DND-41 (cell line): ENCODE results near the gene FAT3.

Experiments
- ATAC-seq: fragments of 200-7000 bp; cut with Tn5 transposase; 3 replicates; pipeline ENCODE4 v1.9.1; 2021; ENCODE audit warnings: low read depth; ENCODE audit not compliant: insufficient read depth
- DNase-seq: peaks from one replicate; pipeline ENCODE4 v3.0.0-alpha.2; 2020
- H2AFZ ChIP-seq: 2 replicates; pipeline ENCODE4 v1.6.0; 2012; ENCODE audit warnings: low read depth, low read length
- H3K27ac ChIP-seq: 2 replicates; pipeline ENCODE4 v1.5.1; 2012; ENCODE audit warnings: low read length, inconsistent platforms
- H3K27me3 ChIP-seq: fragments of 200-600 bp; sonication (generic); 2 replicates; pipeline ENCODE4 v1.6.0; 2012; ENCODE audit warnings: low read length, mild to moderate bottlenecking, inconsistent platforms; ENCODE audit not compliant: insufficient read depth, poor library complexity
- H3K36me3 ChIP-seq: 2 replicates; pipeline ENCODE4 v1.5.1; 2012; ENCODE audit warnings: low read length, inconsistent platforms; ENCODE audit not compliant: insufficient read depth
- H3K4me1 ChIP-seq: 2 replicates; pipeline ENCODE4 v1.5.1; 2012; ENCODE audit warnings: mild to moderate bottlenecking, low read length; ENCODE audit not compliant: insufficient read depth
- H3K4me2 ChIP-seq: 2 replicates; pipeline ENCODE4 v1.6.0; 2012; ENCODE audit warnings: mild to moderate bottlenecking, moderate library complexity, low read length, inconsistent platforms; ENCODE audit not compliant: insufficient read depth
- H3K4me3 ChIP-seq, 2 experiments: fragments of 200-600 bp in 1 of 2; shearing (Covaris generic) in 1 of 2; 2 replicates each; pipeline ENCODE4 v1.5.1; 2012 to 2016; ENCODE audit warnings: inconsistent platforms in 2 of 2, low read length in 2 of 2, mild to moderate bottlenecking in 2 of 2, low read depth in 1 of 2, moderate library complexity in 1 of 2
- H3K79me2 ChIP-seq: 2 replicates; pipeline ENCODE4 v1.6.0; 2012; ENCODE audit warnings: low read length, inconsistent platforms; ENCODE audit not compliant: insufficient read depth
- H3K9ac ChIP-seq: 2 replicates; pipeline ENCODE4 v1.6.0; 2012; ENCODE audit warnings: low read depth, mild to moderate bottlenecking, inconsistent platforms, low read length, moderate library complexity
- H3K9me3 ChIP-seq: 2 replicates; pipeline ENCODE4 v1.5.1; 2012; ENCODE audit warnings: low read length, moderate library complexity, mild to moderate bottlenecking, inconsistent platforms; ENCODE audit not compliant: insufficient read depth, severe bottlenecking
- H4K20me1 ChIP-seq: 2 replicates; pipeline ENCODE4 v1.6.0; 2012; ENCODE audit warnings: low read length; ENCODE audit not compliant: insufficient read depth
- EZH2 ChIP-seq: IDR thresholded peaks from 3 replicates; pipeline ENCODE4 v1.6.1; 2012; ENCODE audit warnings: borderline replicate concordance, low read depth, mild to moderate bottlenecking, moderate library complexity, low read length, inconsistent platforms; ENCODE audit not compliant: severe bottlenecking
- TF ChIP-seq, protein P1 (sequence below): IDR thresholded peaks from 2 replicates; pipeline ENCODE4 v1.5.1; 2012; ENCODE audit warnings: borderline replicate concordance, low read length, moderate library complexity, mild to moderate bottlenecking; ENCODE audit not compliant: poor library complexity, severe bottlenecking; ENCODE audit errors: extremely low read depth

Gene FAT3

DNA sequence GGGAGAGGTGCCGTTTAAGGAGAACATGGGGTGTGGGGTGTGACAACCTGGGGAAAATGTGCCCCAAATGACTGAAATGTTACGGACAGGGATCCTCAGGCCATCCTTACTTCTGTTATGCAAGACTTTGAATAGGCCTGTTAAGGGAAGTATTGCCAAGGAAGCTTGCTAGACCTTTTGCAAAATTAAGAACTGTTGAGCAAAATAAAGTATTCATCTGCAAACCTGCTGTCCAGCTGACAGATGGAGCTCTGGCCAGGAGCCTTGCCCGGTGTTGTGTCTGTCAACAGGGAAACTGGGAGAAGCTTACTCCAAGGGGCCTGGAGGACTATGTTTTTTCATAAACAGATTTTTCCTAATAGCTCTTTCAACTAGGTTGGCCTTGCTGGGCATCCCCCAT, 48.0 kb downstream of the FAT3 start:
- no peaks in the 10 kb centered on the region for H4K20me1 ChIP-seq
- H3K4me2 ChIP-seq, result no peak overlapping the region
- no peaks in the 10 kb centered on the region for H3K36me3 ChIP-seq
- TF ChIP-seq EZH2, result no peak
- TF ChIP-seq, protein P1, sequence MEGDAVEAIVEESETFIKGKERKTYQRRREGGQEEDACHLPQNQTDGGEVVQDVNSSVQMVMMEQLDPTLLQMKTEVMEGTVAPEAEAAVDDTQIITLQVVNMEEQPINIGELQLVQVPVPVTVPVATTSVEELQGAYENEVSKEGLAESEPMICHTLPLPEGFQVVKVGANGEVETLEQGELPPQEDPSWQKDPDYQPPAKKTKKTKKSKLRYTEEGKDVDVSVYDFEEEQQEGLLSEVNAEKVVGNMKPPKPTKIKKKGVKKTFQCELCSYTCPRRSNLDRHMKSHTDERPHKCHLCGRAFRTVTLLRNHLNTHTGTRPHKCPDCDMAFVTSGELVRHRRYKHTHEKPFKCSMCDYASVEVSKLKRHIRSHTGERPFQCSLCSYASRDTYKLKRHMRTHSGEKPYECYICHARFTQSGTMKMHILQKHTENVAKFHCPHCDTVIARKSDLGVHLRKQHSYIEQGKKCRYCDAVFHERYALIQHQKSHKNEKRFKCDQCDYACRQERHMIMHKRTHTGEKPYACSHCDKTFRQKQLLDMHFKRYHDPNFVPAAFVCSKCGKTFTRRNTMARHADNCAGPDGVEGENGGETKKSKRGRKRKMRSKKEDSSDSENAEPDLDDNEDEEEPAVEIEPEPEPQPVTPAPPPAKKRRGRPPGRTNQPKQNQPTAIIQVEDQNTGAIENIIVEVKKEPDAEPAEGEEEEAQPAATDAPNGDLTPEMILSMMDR, result no peak
- H3K4me1 ChIP-seq, result no peaks in the 10 kb centered on the region
- ATAC-seq (no peak), DNase-seq (no peak)
- H3K79me2 ChIP-seq, result no peaks in the 10 kb centered on the region
- no peak overlapping the region for H2AFZ ChIP-seq
- H3K9ac ChIP-seq, result no peak overlapping the region
- no peaks in the 10 kb centered on the region for H3K27me3 ChIP-seq
- H3K4me3 ChIP-seq, result no peak overlapping the region
- no peak overlapping the region for H3K27ac ChIP-seq
- H3K9me3 ChIP-seq, result no peaks in the 10 kb centered on the region
